ENCODE results near the gene FBXO5.

- TF ChIP-seq POLR2AphosphoS5 (IDR thresholded peaks at IDR 0.05; ENCODE audit: low read depth, low read length) (no peak), TAF1 (IDR thresholded peaks at IDR 0.05; ENCODE audit: borderline replicate concordance, low read depth, low read length) (peak; percentile 38; the same call in 1 of the 2 replicates)
Observed at GRCh38 chr6:153002613-153003365, 19.9 kb upstream of the FBXO5 start, which contains the start of gene MTRF1L.

Data from GM12892 (cell line).